Brain microvascular endothelial cell (primary cell): ENCODE results near the gene FGD5.
A peak's percentile ranks its signal among the peaks of the same experiment; 100 is the strongest.

Experiments used
- DNase-seq: peaks from one replicate; pipeline ENCODE4 v3.0.0-alpha.2; 2020
- H3K27ac ChIP-seq: fragments of 250-450 bp; sonication (Bioruptor Pico); 2 replicates; pipeline ENCODE4 v1.5.1; 2020; ENCODE audit warnings: mild to moderate bottlenecking, moderate library complexity
- H3K27me3 ChIP-seq: fragments of 250-450 bp; sonication (Bioruptor Pico); replicated peaks from 2 replicates; pipeline ENCODE4 v1.5.1; 2020; ENCODE audit warnings: mild to moderate bottlenecking
- H3K36me3 ChIP-seq: fragments of 250-450 bp; sonication (Bioruptor Pico); replicated peaks from 2 replicates; pipeline ENCODE4 v1.5.1; 2020; ENCODE audit warnings: mild to moderate bottlenecking
- H3K4me3 ChIP-seq: 2 replicates; pipeline ENCODE4 v1.5.1; 2011; ENCODE audit warnings: low read depth, mild to moderate bottlenecking, control low read depth, low read length, moderate library complexity
- CTCF ChIP-seq: IDR thresholded peaks from 2 replicates; pipeline ENCODE4 v1.5.1; 2011; ENCODE audit warnings: low read depth, mild to moderate bottlenecking, moderate library complexity, low read length, control low read depth, inconsistent platforms; ENCODE audit errors: missing control alignments
- in situ Hi-C: cut with HindIII; loops from 2 replicates; pipeline ENCODE4 v1.10.0; 2017; ENCODE audit warnings: low sequenced_read_pairs, low pct_ligation_motif_present

The FGD5 gene

GRCh38 chr3:14921034-14921616, 102.4 kb downstream of the FGD5 start:
- in situ Hi-C loops, result no loop called here
- peak; percentile 87 for DNase-seq
- Histone ChIP-seq H3K36me3 (no peaks in the 10 kb centered on the region), H3K27ac (no peak overlapping the region), H3K4me3 (no peak overlapping the region), H3K27me3 (no peaks in the 10 kb centered on the region)
- TF ChIP-seq CTCF, result peak; percentile 97

- no peaks in the 10 kb centered on the region for H3K36me3 ChIP-seq
- no peaks in the 10 kb centered on the region for H3K27me3 ChIP-seq
- no peak for DNase-seq
- in situ Hi-C loops, result no loop called here
- no peak for TF ChIP-seq CTCF
- no peak overlapping the region for H3K27ac ChIP-seq
- H3K4me3 ChIP-seq, result no peak overlapping the region
Observed at GRCh38 chr3:14921811-14922705, 103.3 kb downstream of the FGD5 start.

GRCh38 chr3:14922863-14923262, 104.1 kb downstream of the FGD5 start:
- H3K27me3 ChIP-seq, result no peaks in the 10 kb centered on the region
- in situ Hi-C loops, result no loop called here
- DNase-seq, result no peak
- no peaks in the 10 kb centered on the region for H3K36me3 ChIP-seq
- H3K4me3 ChIP-seq, result no peak overlapping the region
- H3K27ac ChIP-seq, result no peak overlapping the region
- no peak for TF ChIP-seq CTCF

GRCh38 chr3:14923476-14923875, 104.7 kb downstream of the FGD5 start:
- H3K27me3 ChIP-seq, result no peaks in the 10 kb centered on the region
- H3K27ac ChIP-seq, result no peak overlapping the region
- no peak for TF ChIP-seq CTCF
- in situ Hi-C loops, result no loop called here
- DNase-seq, result no peak
- H3K4me3 ChIP-seq, result no peak overlapping the region
- H3K36me3 ChIP-seq, result no peaks in the 10 kb centered on the region

GRCh38 chr3:14925729-14926591, 107.2 kb downstream of the FGD5 start:
- in situ Hi-C loops, result no loop called here
- Histone ChIP-seq H3K36me3 (no peaks in the 10 kb centered on the region), H3K27me3 (no peaks in the 10 kb centered on the region), H3K4me3 (no peak overlapping the region), H3K27ac (no peak overlapping the region)
- peak; percentile 56 for DNase-seq
- TF ChIP-seq CTCF, result peak; percentile 80
